GM18870 (cell line): ENCODE data around the gene EZR.

ENCODE experiments used
- ATAC-seq: cut with Tn5 transposase; IDR thresholded peaks from one replicate; pipeline ENCODE4 v1.9.1; 2021; ENCODE audit warnings: moderate library complexity; ENCODE audit not compliant: unreplicated experiment

Gene EZR

GRCh38 chr6:158780246-158780884, 38.8 kb downstream of the EZR start:
- no peak for ATAC-seq

- ATAC-seq, result no peak
Observed at GRCh38 chr6:158778005-158778527, 41.1 kb downstream of the EZR start.

- no peak for ATAC-seq
Observed at GRCh38 chr6:158777510-158777909, 41.7 kb downstream of the EZR start.

- ATAC-seq, result no peak
Observed at GRCh38 chr6:158776737-158777136, 42.4 kb downstream of the EZR start.

- no peak for ATAC-seq
Observed at GRCh38 chr6:158775832-158776231, 43.3 kb downstream of the EZR start.

- ATAC-seq, result no peak
Observed at GRCh38 chr6:158774717-158775449, 44.3 kb downstream of the EZR start.

GRCh38 chr6:158773581-158774449, 45.4 kb downstream of the EZR start:
- no peak for ATAC-seq

- ATAC-seq, result no peak
Observed at GRCh38 chr6:158772851-158773371, 46.3 kb downstream of the EZR start.

GRCh38 chr6:158772172-158772571, 47.0 kb downstream of the EZR start:
- no peak for ATAC-seq

GRCh38 chr6:158771399-158772152, 47.6 kb downstream of the EZR start:
- ATAC-seq, result no peak

GRCh38 chr6:158770533-158771330, 48.4 kb downstream of the EZR start:
- ATAC-seq, result no peak

GRCh38 chr6:158769771-158770432, 49.3 kb downstream of the EZR start:
- ATAC-seq, result no peak

- ATAC-seq, result no peak
Observed at GRCh38 chr6:158769234-158769770, 49.9 kb downstream of the EZR start.

- no peak for ATAC-seq
Observed at GRCh38 chr6:158768436-158768835, 50.7 kb downstream of the EZR start.

GRCh38 chr6:158767709-158768108, 51.5 kb downstream of the EZR start:
- no peak for ATAC-seq

- no peak for ATAC-seq
Observed at GRCh38 chr6:158766621-158767455, 52.3 kb downstream of the EZR start.

GRCh38 chr6:158765499-158766068, 53.6 kb downstream of the EZR start:
- no peak for ATAC-seq

- no peak for ATAC-seq
Observed at GRCh38 chr6:158764926-158765325, 54.2 kb downstream of the EZR start.
